ENCODE measurements around the gene ORM1. TPM values are rescaled to one million over a fixed set of nuclear protein-coding genes. Genes with fewer than 3 reads are reported as not detected.
"Not testable (repeated sequence)": the region's sequence is repeated elsewhere in the genome, so short reads cannot be mapped to it uniquely, and the experiment has no call there.

Gene ORM1
- total and polyA plus RNA-seq, 7 experiments from 2014 or later: 0.29 TPM; not detected in 6

GRCh38 chr9:114330636-114331035 lies 7.7 kb downstream of the ORM1 start:
- H3K36me3 ChIP-seq (ENCODE audit: control insufficient read depth in 2 of 3, insufficient read depth in 3 of 3, low read length in 3 of 3): peaks cover 0 to 9% (median 0%) of the 10 kb centered on the region in 3 experiments
- H3K4me3 Mint-ChIP-seq: peak overlapping the region in 1 of 10 donors; percentile 63

GRCh38 chr9:114331229-114332195 lies 8.6 kb downstream of the ORM1 start:
- not testable (repeated sequence) for H3K9me3 Mint-ChIP-seq
- POLR2A ChIA-PET: interaction anchor here (1.1 kb wide), 1 partner anchor 53 kb away, joined by 3 read pairs; no protein-coding TSS in a partner anchor

More at GRCh38 chr9:114330636-114331035, 7.7 kb downstream of the ORM1 start:
- Mint-ChIP-seq H3K36me3 (peaks cover 0 to 11% (median 3%) of the 10 kb centered on the region in 5 donors), H3K27ac (peak overlapping the region; percentile 38 to 88 (median 79)), H3K27me3 (no peaks in the 10 kb centered on the region), H3K4me1 (peaks cover 2 to 22% (median 9%) of the 10 kb centered on the region in 7 donors), H3K9me3 (peaks cover 0 to 7% (median 0%) of the 10 kb centered on the region in 11 donors)
- Histone ChIP-seq H3K27ac (ENCODE audit: low read depth, low read length) (peak overlapping the region; percentile 45), H3K4me1 (ENCODE audit: control insufficient read depth in 2 of 2, insufficient read depth in 2 of 2, low read length in 2 of 2) (peaks cover 0 to 4% of the 10 kb centered on the region in 2 donors), H3K9me3 (ENCODE audit: control insufficient read depth in 2 of 3, low read length in 3 of 3) (no peaks in the 10 kb centered on the region), H3K27me3 (ENCODE audit: control insufficient read depth in 2 of 2, insufficient read depth in 2 of 2, low read length in 2 of 2) (no peaks in the 10 kb centered on the region), H3K4me3 (ENCODE audit: low read length) (no peak overlapping the region)
- ATAC-seq (no peak), DNase-seq (no peak)
- POLR2A ChIA-PET: interaction anchor here (1.1 kb wide), 1 partner anchor 54 kb away, joined by 3 read pairs; no protein-coding TSS in a partner anchor
- CTCF ChIA-PET: no interaction called here
- intact Hi-C loops (cut with micrococcal nuclease): loop anchor here in 1 of 2 donors (10.0 kb wide), 1 partner anchor 324 kb away; the partner anchor contains the start of gene TEX53

GRCh38 chr9:114332474-114333040 lies 9.7 kb downstream of the ORM1 start:
- H3K4me1 Mint-ChIP-seq: peaks cover 2 to 22% (median 9%) of the 10 kb centered on the region in 7 donors
- H3K4me1 ChIP-seq (ENCODE audit: control insufficient read depth in 2 of 2, insufficient read depth in 2 of 2, low read length in 2 of 2); H3K9me3 Mint-ChIP-seq; H3K4me3 ChIP-seq (ENCODE audit: low read length); POLR2A ChIA-PET; H3K9me3 ChIP-seq (ENCODE audit: control insufficient read depth in 2 of 3, low read length in 3 of 3); H3K27me3 ChIP-seq (ENCODE audit: control insufficient read depth in 2 of 2, insufficient read depth in 2 of 2, low read length in 2 of 2); H3K27me3 Mint-ChIP-seq; CTCF ChIA-PET; DNase-seq; H3K27ac ChIP-seq (ENCODE audit: low read depth, low read length): not testable (repeated sequence)
- peak overlapping the region in 2 of 10 donors; percentile 40 to 75 for H3K4me3 Mint-ChIP-seq
- intact Hi-C loops (cut with micrococcal nuclease): loop anchor here in 1 of 2 donors (10.0 kb wide), 1 partner anchor 322 kb away; the partner anchor contains the start of gene TEX53
- peak overlapping the region; percentile 42 to 90 (median 73) for H3K27ac Mint-ChIP-seq
- ATAC-seq: peak; percentile 20
- H3K36me3 ChIP-seq (ENCODE audit: control insufficient read depth in 2 of 3, insufficient read depth in 3 of 3, low read length in 3 of 3): peaks cover 3 to 27% (median 5%) of the 10 kb centered on the region in 3 experiments
- H3K36me3 Mint-ChIP-seq: peaks cover 0 to 25% (median 5%) of the 10 kb centered on the region in 5 donors

More at GRCh38 chr9:114331229-114332195, 8.6 kb downstream of the ORM1 start:
- H3K36me3 Mint-ChIP-seq: peaks cover 0 to 20% (median 3%) of the 10 kb centered on the region in 5 donors
- H3K27me3 Mint-ChIP-seq; H3K4me3 ChIP-seq (ENCODE audit: low read length); H3K27me3 ChIP-seq (ENCODE audit: control insufficient read depth in 2 of 2, insufficient read depth in 2 of 2, low read length in 2 of 2); H3K27ac ChIP-seq (ENCODE audit: low read depth, low read length); H3K4me1 ChIP-seq (ENCODE audit: control insufficient read depth in 2 of 2, insufficient read depth in 2 of 2, low read length in 2 of 2); CTCF ChIA-PET; DNase-seq; H3K9me3 ChIP-seq (ENCODE audit: control insufficient read depth in 2 of 3, low read length in 3 of 3): not testable (repeated sequence)
- peak overlapping the region; percentile 4 to 90 (median 82) for H3K27ac Mint-ChIP-seq
- intact Hi-C loops (cut with micrococcal nuclease): loop anchor here in 1 of 2 donors (10.0 kb wide), 1 partner anchor 323 kb away; the partner anchor contains the start of gene TEX53
- peaks cover 0 to 18% (median 0%) of the 10 kb centered on the region in 3 experiments for H3K36me3 ChIP-seq (ENCODE audit: control insufficient read depth in 2 of 3, insufficient read depth in 3 of 3, low read length in 3 of 3)
- H3K4me1 Mint-ChIP-seq: peaks cover 2 to 22% (median 9%) of the 10 kb centered on the region in 7 donors
- ATAC-seq: peak; percentile 18
- H3K4me3 Mint-ChIP-seq: peak overlapping the region in 2 of 10 donors; percentile 13 to 63

GRCh38 chr9:114333718-114334117 lies 10.8 kb downstream of the ORM1 start:
- H3K27ac Mint-ChIP-seq; H3K4me3 ChIP-seq (ENCODE audit: low read length); ATAC-seq; H3K27me3 Mint-ChIP-seq; H3K9me3 ChIP-seq (ENCODE audit: control insufficient read depth in 2 of 3, low read length in 3 of 3); DNase-seq; H3K27ac ChIP-seq (ENCODE audit: low read depth, low read length); POLR2A ChIA-PET; CTCF ChIA-PET; H3K9me3 Mint-ChIP-seq; H3K27me3 ChIP-seq (ENCODE audit: control insufficient read depth in 2 of 2, insufficient read depth in 2 of 2, low read length in 2 of 2); H3K4me1 ChIP-seq (ENCODE audit: control insufficient read depth in 2 of 2, insufficient read depth in 2 of 2, low read length in 2 of 2); H3K4me3 Mint-ChIP-seq: not testable (repeated sequence)
- intact Hi-C loops (cut with micrococcal nuclease): loop anchor here in 1 of 2 donors (10.0 kb wide), 1 partner anchor 321 kb away; the partner anchor contains the start of gene TEX53
- H3K36me3 ChIP-seq (ENCODE audit: control insufficient read depth in 2 of 3, insufficient read depth in 3 of 3, low read length in 3 of 3): peaks cover 9 to 39% (median 15%) of the 10 kb centered on the region in 3 experiments
- peaks cover 3 to 34% (median 12%) of the 10 kb centered on the region in 5 donors for H3K36me3 Mint-ChIP-seq
- H3K4me1 Mint-ChIP-seq: peaks cover 5 to 22% (median 9%) of the 10 kb centered on the region in 7 donors

GRCh38 chr9:114334490-114334889 lies 11.6 kb downstream of the ORM1 start:
- Mint-ChIP-seq H3K27ac (peak overlapping the region in 4 of 9 donors; percentile 5 to 86 (median 36)), H3K4me1 (peaks cover 5 to 25% (median 9%) of the 10 kb centered on the region in 7 donors), H3K4me3 (no peak overlapping the region), H3K9me3 (peaks cover 0 to 7% (median 0%) of the 10 kb centered on the region in 11 donors), H3K36me3 (peaks cover 3 to 41% (median 12%) of the 10 kb centered on the region in 5 donors), H3K27me3 (no peaks in the 10 kb centered on the region)
- DNase-seq (no peak), ATAC-seq (no peak)
- H3K9me3 ChIP-seq (ENCODE audit: control insufficient read depth in 2 of 3, low read length in 3 of 3): no peaks in the 10 kb centered on the region
- H3K36me3 ChIP-seq (ENCODE audit: control insufficient read depth in 2 of 3, insufficient read depth in 3 of 3, low read length in 3 of 3): peaks cover 17 to 46% (median 23%) of the 10 kb centered on the region in 3 experiments
- H3K4me1 ChIP-seq (ENCODE audit: control insufficient read depth in 2 of 2, insufficient read depth in 2 of 2, low read length in 2 of 2): peaks cover 0 to 4% of the 10 kb centered on the region in 2 donors
- no peaks in the 10 kb centered on the region for H3K27me3 ChIP-seq (ENCODE audit: control insufficient read depth in 2 of 2, insufficient read depth in 2 of 2, low read length in 2 of 2)
- intact Hi-C loops (cut with micrococcal nuclease): loop anchor here in 1 of 2 donors (10.0 kb wide), 1 partner anchor 320 kb away; the partner anchor contains the start of gene TEX53
- no peak overlapping the region for H3K4me3 ChIP-seq (ENCODE audit: low read length)
- H3K27ac ChIP-seq (ENCODE audit: low read depth, low read length): no peak overlapping the region
- POLR2A ChIA-PET: no interaction called here
- CTCF ChIA-PET: no interaction called here

GRCh38 chr9:114335745-114336144 lies 12.8 kb downstream of the ORM1 start:
- H3K36me3 ChIP-seq (ENCODE audit: control insufficient read depth in 2 of 3, insufficient read depth in 3 of 3, low read length in 3 of 3): peaks cover 26 to 59% (median 35%) of the 10 kb centered on the region in 3 experiments
- CTCF ChIA-PET: no interaction called here
- H3K27ac Mint-ChIP-seq: peak overlapping the region in 3 of 9 donors; percentile 28 to 60 (median 31)

More at GRCh38 chr9:114335745-114336144, 12.8 kb downstream of the ORM1 start:
- H3K4me1 ChIP-seq (ENCODE audit: control insufficient read depth in 2 of 2, insufficient read depth in 2 of 2, low read length in 2 of 2): peaks cover 0 to 4% of the 10 kb centered on the region in 2 donors
- no peaks in the 10 kb centered on the region for H3K9me3 ChIP-seq (ENCODE audit: control insufficient read depth in 2 of 3, low read length in 3 of 3)
- peaks cover 3 to 51% (median 12%) of the 10 kb centered on the region in 5 donors for H3K36me3 Mint-ChIP-seq
- intact Hi-C loops (cut with micrococcal nuclease): loop anchor here (1.0 to 10.0 kb wide), 3 partner anchors 8 to 319 kb away; partner anchors contain the start of genes TEX53 (in 1 of the 2) and WHRN (in 1 of the 2)
- no peak overlapping the region for H3K4me3 Mint-ChIP-seq
- H3K4me1 Mint-ChIP-seq: peaks cover 5 to 21% (median 7%) of the 10 kb centered on the region in 7 donors
- no peaks in the 10 kb centered on the region for H3K27me3 Mint-ChIP-seq
- no peak overlapping the region for H3K4me3 ChIP-seq (ENCODE audit: low read length)
- no peak for ATAC-seq
- peaks cover 0 to 4% (median 0%) of the 10 kb centered on the region in 11 donors for H3K9me3 Mint-ChIP-seq
- no peak overlapping the region for H3K27ac ChIP-seq (ENCODE audit: low read depth, low read length)
- DNase-seq: no peak
- H3K27me3 ChIP-seq (ENCODE audit: control insufficient read depth in 2 of 2, insufficient read depth in 2 of 2, low read length in 2 of 2): no peaks in the 10 kb centered on the region
- POLR2A ChIA-PET: no interaction called here
